DND-41 (cell line): ENCODE results near the gene DNAH1.

Experiments used
- ATAC-seq: fragments of 200-7000 bp; cut with Tn5 transposase; 3 replicates; pipeline ENCODE4 v1.9.1; 2021; ENCODE audit warnings: low read depth; ENCODE audit not compliant: insufficient read depth
- DNase-seq: peaks from one replicate; pipeline ENCODE4 v3.0.0-alpha.2; 2020
- H2AFZ ChIP-seq: 2 replicates; pipeline ENCODE4 v1.6.0; 2012; ENCODE audit warnings: low read depth, low read length
- H3K27ac ChIP-seq: 2 replicates; pipeline ENCODE4 v1.5.1; 2012; ENCODE audit warnings: low read length, inconsistent platforms
- H3K27me3 ChIP-seq: fragments of 200-600 bp; sonication (generic); 2 replicates; pipeline ENCODE4 v1.6.0; 2012; ENCODE audit warnings: low read length, mild to moderate bottlenecking, inconsistent platforms; ENCODE audit not compliant: insufficient read depth, poor library complexity
- H3K36me3 ChIP-seq: 2 replicates; pipeline ENCODE4 v1.5.1; 2012; ENCODE audit warnings: low read length, inconsistent platforms; ENCODE audit not compliant: insufficient read depth
- H3K4me1 ChIP-seq: 2 replicates; pipeline ENCODE4 v1.5.1; 2012; ENCODE audit warnings: mild to moderate bottlenecking, low read length; ENCODE audit not compliant: insufficient read depth
- H3K4me2 ChIP-seq: 2 replicates; pipeline ENCODE4 v1.6.0; 2012; ENCODE audit warnings: mild to moderate bottlenecking, moderate library complexity, low read length, inconsistent platforms; ENCODE audit not compliant: insufficient read depth
- H3K4me3 ChIP-seq, 2 experiments: fragments of 200-600 bp in 1 of 2; shearing (Covaris generic) in 1 of 2; 2 replicates each; pipeline ENCODE4 v1.5.1; 2012 to 2016; ENCODE audit warnings: inconsistent platforms in 2 of 2, low read length in 2 of 2, mild to moderate bottlenecking in 2 of 2, low read depth in 1 of 2, moderate library complexity in 1 of 2
- H3K79me2 ChIP-seq: 2 replicates; pipeline ENCODE4 v1.6.0; 2012; ENCODE audit warnings: low read length, inconsistent platforms; ENCODE audit not compliant: insufficient read depth
- H3K9ac ChIP-seq: 2 replicates; pipeline ENCODE4 v1.6.0; 2012; ENCODE audit warnings: low read depth, mild to moderate bottlenecking, inconsistent platforms, low read length, moderate library complexity
- H3K9me3 ChIP-seq: 2 replicates; pipeline ENCODE4 v1.5.1; 2012; ENCODE audit warnings: low read length, moderate library complexity, mild to moderate bottlenecking, inconsistent platforms; ENCODE audit not compliant: insufficient read depth, severe bottlenecking
- H4K20me1 ChIP-seq: 2 replicates; pipeline ENCODE4 v1.6.0; 2012; ENCODE audit warnings: low read length; ENCODE audit not compliant: insufficient read depth
- CTCF ChIP-seq: IDR thresholded peaks from 2 replicates; pipeline ENCODE4 v1.5.1; 2012; ENCODE audit warnings: borderline replicate concordance, low read length, moderate library complexity, mild to moderate bottlenecking; ENCODE audit not compliant: poor library complexity, severe bottlenecking; ENCODE audit errors: extremely low read depth
- EZH2 ChIP-seq: IDR thresholded peaks from 3 replicates; pipeline ENCODE4 v1.6.1; 2012; ENCODE audit warnings: borderline replicate concordance, low read depth, mild to moderate bottlenecking, moderate library complexity, low read length, inconsistent platforms; ENCODE audit not compliant: severe bottlenecking

DNAH1 gene

GRCh38 chr3:52429031-52429430 lies 112.9 kb downstream of the DNAH1 start:
- Histone ChIP-seq H4K20me1 (no peaks in the 10 kb centered on the region), H3K9ac (no peak overlapping the region), H3K4me1 (no peaks in the 10 kb centered on the region), H3K27me3 (peaks cover 3% of the 10 kb centered on the region), H3K4me3 (no peak overlapping the region), H2AFZ (no peak overlapping the region), H3K79me2 (no peaks in the 10 kb centered on the region), H3K36me3 (no peaks in the 10 kb centered on the region), H3K4me2 (no peak overlapping the region), H3K9me3 (no peaks in the 10 kb centered on the region), H3K27ac (no peak overlapping the region)
- ATAC-seq (no peak), DNase-seq (no peak)
- TF ChIP-seq CTCF, result no peak

- Histone ChIP-seq H3K36me3 (no peaks in the 10 kb centered on the region), H4K20me1 (no peaks in the 10 kb centered on the region), H3K4me1 (no peaks in the 10 kb centered on the region), H3K4me3 (no peak overlapping the region), H3K4me2 (no peak overlapping the region), H3K79me2 (no peaks in the 10 kb centered on the region), H2AFZ (no peak overlapping the region), H3K27ac (no peak overlapping the region), H3K9me3 (no peaks in the 10 kb centered on the region), H3K27me3 (peaks cover 3% of the 10 kb centered on the region), H3K9ac (no peak overlapping the region)
- TF ChIP-seq EZH2 (no peak), CTCF (no peak)
- DNase-seq (no peak), ATAC-seq (no peak)
These were observed 113.8 kb downstream of the DNAH1 start for GRCh38 chr3:52429779-52430415.

- H3K4me1 ChIP-seq, result no peaks in the 10 kb centered on the region
- ATAC-seq (no peak), DNase-seq (no peak)
- no peak overlapping the region for H3K27ac ChIP-seq
- no peak overlapping the region for H2AFZ ChIP-seq
- no peak for TF ChIP-seq CTCF
- TF ChIP-seq EZH2, result no peak
- H3K9ac ChIP-seq, result no peak overlapping the region
- no peaks in the 10 kb centered on the region for H3K79me2 ChIP-seq
- H3K36me3 ChIP-seq, result no peaks in the 10 kb centered on the region
- H3K9me3 ChIP-seq, result no peaks in the 10 kb centered on the region
- peaks cover 3% of the 10 kb centered on the region for H3K27me3 ChIP-seq
- no peak overlapping the region for H3K4me2 ChIP-seq
- no peaks in the 10 kb centered on the region for H4K20me1 ChIP-seq
- H3K4me3 ChIP-seq, result no peak overlapping the region
These were observed 114.3 kb downstream of the DNAH1 start for GRCh38 chr3:52430416-52430810.
